H1 (cell line): ENCODE measurements around the gene RAB3C. TPM values are rescaled to one million over a fixed set of nuclear protein-coding genes. Genes with fewer than 3 reads are reported as not detected.

Experiments
- BACH1 ChIP-seq: IDR thresholded peaks from 2 replicates; pipeline ENCODE4 v1.6.1; 2012; ENCODE audit warnings: low read length, improper control_type of control experiment
- CEBPB ChIP-seq: IDR thresholded peaks from 2 replicates; pipeline ENCODE4 v1.6.1; 2012; ENCODE audit warnings: low read depth, low read length
- CHD7 ChIP-seq: fragments of 300-600 bp; sonication (generic); IDR thresholded peaks from 2 replicates; pipeline ENCODE4 v1.7.1; 2012; ENCODE audit warnings: low read length, moderate library complexity, mild to moderate bottlenecking, inconsistent platforms; ENCODE audit not compliant: insufficient replicate concordance
- SP4 ChIP-seq: IDR thresholded peaks from 2 replicates; pipeline ENCODE4 v1.6.1; 2012; ENCODE audit warnings: low read length, inconsistent platforms
- polyA plus RNA-seq, 7 experiments: library from polyadenylated mRNA; depleted of rRNA in 3 of 7; stranded (reverse) in 5 of 7; unstranded in 2 of 7; fragments of >200 nt in 5 of 7; fragments of 200-250 nt in 2 of 7; gene quantifications; 1 replicate in 5 of 7; 2 replicates in 1 of 7; 4 replicates in 1 of 7; pipeline versions ENCODE4 v1.2.1 to v1.2.3, GENCODE V29; 2011 to 2013; ENCODE audit warnings: missing spikeins in 2 of 7, mixed read lengths in 2 of 7
- total RNA-seq: library from RNA; stranded (reverse); fragmentation: NEBNext Ultra II Directional; extraction: Animal tissue kit (Norgen Biotek cat#: 25700); gene quantifications from 2 replicates; pipeline ENCODE4 v1.2.1, GENCODE V29; 2021

RAB3C gene
- total and polyA plus RNA-seq, 2 of the 8 experiments (the other 6 are each of a cell fraction or from before 2014, with no cell fraction given): 14.7 to 18.3 TPM

DNA sequence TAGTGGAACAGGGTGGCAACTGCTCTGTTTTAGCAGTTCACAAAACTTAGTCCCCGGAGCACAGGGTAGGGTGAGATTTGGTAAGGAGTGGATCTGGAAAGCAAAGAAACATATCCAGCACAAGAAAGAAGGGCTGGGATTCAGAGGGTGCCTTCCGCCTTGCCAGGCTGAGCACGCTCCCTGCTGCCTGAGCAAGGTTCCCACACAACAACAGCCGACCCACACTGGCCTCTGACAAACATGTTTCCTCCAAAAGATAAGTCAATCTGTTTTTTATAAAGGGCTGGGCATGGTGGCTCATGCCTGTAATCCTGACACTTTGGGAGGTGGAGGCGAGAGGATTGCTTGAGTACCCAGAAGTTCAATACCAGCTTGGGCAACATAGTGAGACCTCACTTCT, 45.8 kb downstream of the RAB3C start (continued):
- TF ChIP-seq CHD7: no peak
- TF ChIP-seq CEBPB: no peak
- TF ChIP-seq SP4: no peak
- TF ChIP-seq BACH1: no peak
